ENCODE measurements around the gene TPX2.

- TF ChIP-seq CTCF (IDR thresholded peaks at IDR 0.05) (no peak), POLR2A (IDR thresholded peaks at IDR 0.05) (no peak)
Observed at GRCh38 chr20:31801508-31801907, 62.4 kb downstream of the TPX2 start.
